SK-N-SH (cell line): ENCODE results near the gene CEP112. TPM values are rescaled to one million over a fixed set of nuclear protein-coding genes. Genes with fewer than 3 reads are reported as not detected.

Source experiments
- CTCF ChIA-PET: fragments of 300-600, 350-600 bp; formaldehyde crosslinking; extraction: SDS; loops from one replicate; lab custom pipeline; 2021; lab: Yijun Ruan, JAX
- POLR2A ChIA-PET: fragments of 350-600 bp; sonication (Branson Sonifier 250); formaldehyde crosslinking; extraction: SDS; loops from one replicate; lab custom pipeline; 2020; ENCODE audit warnings: antibody characterized with exemption, inconsistent platforms; lab: Yijun Ruan, JAX
- DNase-seq: peaks from one replicate; pipeline ENCODE4 v3.0.0; 2012
- H2AFZ ChIP-seq: fragments of 200-600 bp; sonication (generic); 2 replicates; pipeline ENCODE4 v1.8.1; 2016; ENCODE audit warnings: antibody characterized with exemption, mild to moderate bottlenecking, low read depth
- H3F3A ChIP-seq: fragments of 200-600 bp; sonication (generic); replicated peaks from 2 replicates; pipeline ENCODE3; 2016; ENCODE audit warnings: antibody characterized with exemption, mild to moderate bottlenecking; ENCODE audit not compliant: insufficient read depth
- H3K27ac ChIP-seq, 2 experiments: fragments of 200-500 bp in 1 of 2; fragments of 200-600 bp in 1 of 2; sonication (Bioruptor generic) in 1 of 2; sonication (generic), shearing (Covaris generic) in 1 of 2; 2 replicates each; pipeline versions ENCODE4 v1.5.1 to v1.6.1; 2014 to 2016; ENCODE audit warnings: low read depth in 2 of 2, inconsistent platforms in 1 of 2, low read length in 1 of 2, mild to moderate bottlenecking in 1 of 2, mixed read lengths in 1 of 2
- H3K27me3 ChIP-seq: fragments of 200-600 bp; sonication (generic), shearing (Covaris generic); 2 replicates; pipeline ENCODE4 v1.6.1; 2016; ENCODE audit warnings: mixed run types; ENCODE audit not compliant: insufficient read depth
- H3K36me3 ChIP-seq, 2 experiments: fragments of 200-500 bp in 1 of 2; fragments of 200-600 bp in 1 of 2; sonication (Bioruptor generic) in 1 of 2; sonication (generic) in 1 of 2; replicated peaks in 1 of 2; 2 replicates each; pipeline versions ENCODE3 to v1.5.1; 2014 to 2016; ENCODE audit warnings: low read length in 1 of 2, mild to moderate bottlenecking in 1 of 2; ENCODE audit not compliant: insufficient read depth in 2 of 2, control insufficient read depth in 1 of 2
- H3K4me1 ChIP-seq, 2 experiments: fragments of 200-500 bp in 1 of 2; fragments of 200-600 bp in 1 of 2; sonication (Bioruptor generic) in 1 of 2; sonication (generic), shearing (Covaris generic) in 1 of 2; 2 replicates each; pipeline versions ENCODE4 v1.5.1 to v1.6.1; 2014 to 2016; ENCODE audit warnings: low read depth in 1 of 2, low read length in 1 of 2, mixed run types in 1 of 2; ENCODE audit not compliant: insufficient read depth in 2 of 2, control insufficient read depth in 1 of 2
- H3K4me2 ChIP-seq: fragments of 200-600 bp; sonication (generic), shearing (Covaris generic); 2 replicates; pipeline ENCODE4 v1.6.1; 2017; ENCODE audit warnings: mixed run types
- H3K4me3 ChIP-seq, 2 experiments: fragments of 200-500 bp in 1 of 2; fragments of 200-600 bp in 1 of 2; sonication (Bioruptor generic) in 1 of 2; sonication (generic), shearing (Covaris generic) in 1 of 2; 2 replicates each; pipeline versions ENCODE4 v1.5.1 to v1.8.1; 2014 to 2016; ENCODE audit warnings: low read depth in 2 of 2, inconsistent platforms in 1 of 2, low read length in 1 of 2, mild to moderate bottlenecking in 1 of 2, mixed read lengths in 1 of 2, moderate library complexity in 1 of 2
- H3K79me2 ChIP-seq: fragments of 200-600 bp; sonication (generic); 2 replicates; pipeline ENCODE4 v1.8.1; 2017; ENCODE audit warnings: mild to moderate bottlenecking; ENCODE audit not compliant: insufficient read depth
- H3K9ac ChIP-seq: fragments of 200-600 bp; sonication (generic); 2 replicates; pipeline ENCODE4 v1.6.1; 2017; ENCODE audit warnings: mixed run types
- H3K9me2 ChIP-seq: fragments of 200-600 bp; sonication (generic); 2 replicates; pipeline ENCODE4 v1.6.1; 2017; ENCODE audit warnings: mixed run types
- H3K9me3 ChIP-seq: fragments of 200-600 bp; sonication (generic); 2 replicates; pipeline ENCODE4 v1.6.1; 2017; ENCODE audit warnings: mixed run types, mild to moderate bottlenecking, moderate library complexity
- H4K20me1 ChIP-seq: fragments of 200-600 bp; sonication (generic); 2 replicates; pipeline ENCODE4 v1.6.1; 2017; ENCODE audit warnings: mild to moderate bottlenecking, mixed run types; ENCODE audit not compliant: insufficient read depth
- CHD2 ChIP-seq: fragments of 150-350 bp; IDR thresholded peaks from 2 replicates; pipeline ENCODE4 v1.6.1; 2018; ENCODE audit warnings: low read length; ENCODE audit not compliant: partially characterized antibody
- EP300 ChIP-seq, 2 experiments: IDR thresholded peaks; 2 replicates each; pipeline versions ENCODE4 v1.4.0 to v1.6.1; 2012; ENCODE audit warnings: borderline replicate concordance in 1 of 2, low read depth in 1 of 2, low read length in 1 of 2
- EZH2phosphoT487 ChIP-seq: fragments of 200-600 bp; sonication (generic); IDR thresholded peaks from 2 replicates; pipeline ENCODE4 v1.6.1; 2017; ENCODE audit warnings: low read depth, mixed run types, mild to moderate bottlenecking, antibody characterized with exemption, moderate library complexity, borderline replicate concordance
- FOSL2 ChIP-seq: IDR thresholded peaks from 2 replicates; pipeline ENCODE4 v1.4.0; 2012; ENCODE audit warnings: low read depth, mild to moderate bottlenecking, moderate library complexity, borderline replicate concordance
- GABPA ChIP-seq: IDR thresholded peaks from 2 replicates; pipeline ENCODE4 v1.4.0; 2012; ENCODE audit warnings: low read depth, mild to moderate bottlenecking
- JUND ChIP-seq: IDR thresholded peaks from 2 replicates; pipeline ENCODE4 v1.4.0; 2012
- MEF2A ChIP-seq: IDR thresholded peaks from 2 replicates; pipeline ENCODE4 v1.4.0; 2012; ENCODE audit warnings: low read depth, borderline replicate concordance
- MXI1 ChIP-seq: IDR thresholded peaks from 2 replicates; pipeline ENCODE4 v1.6.1; 2012; ENCODE audit warnings: mild to moderate bottlenecking, low read depth, low read length, improper control_type of control experiment
- NRF1 ChIP-seq: IDR thresholded peaks from 2 replicates; pipeline ENCODE4 v1.6.1; 2012; ENCODE audit warnings: low read depth, mild to moderate bottlenecking, low read length
- RAD21 ChIP-seq: IDR thresholded peaks from 2 replicates; pipeline ENCODE4 v1.6.1; 2012; ENCODE audit warnings: mild to moderate bottlenecking, low read length
- RCOR1 ChIP-seq: fragments of 150-350 bp; IDR thresholded peaks from 2 replicates; pipeline ENCODE4 v1.6.1; 2017; ENCODE audit warnings: antibody characterized with exemption, low read length
- RXRA ChIP-seq: IDR thresholded peaks from 2 replicates; pipeline ENCODE4 v1.4.0; 2012; ENCODE audit warnings: low read depth, mild to moderate bottlenecking, borderline replicate concordance
- SIN3A ChIP-seq: IDR thresholded peaks from 2 replicates; pipeline ENCODE4 v1.6.1; 2012; ENCODE audit warnings: low read depth, mild to moderate bottlenecking, low read length, moderate library complexity, borderline replicate concordance
- TAF1 ChIP-seq: IDR thresholded peaks from 2 replicates; pipeline ENCODE4 v1.6.1; 2012; ENCODE audit warnings: low read depth, mild to moderate bottlenecking, low read length, moderate library complexity, borderline replicate concordance
- WGBS: methylation state at CpG from one replicate; pipeline ENCODE4 v1.1.6; 2017; ENCODE audit warnings: low lambda C conversion rate; 5-methylcytosine and 5-hydroxymethylcytosine counted together
- polyA plus RNA-seq, 3 experiments: library from polyadenylated mRNA; depleted of rRNA; stranded (reverse); fragments of >200 nt; gene quantifications; 2 replicates each; pipeline ENCODE4 v1.2.3, GENCODE V29; 2012
- TF ChIP-seq, protein P1 (sequence below): IDR thresholded peaks from 2 replicates; pipeline ENCODE4; 2012
- TF ChIP-seq, protein P2 (sequence below): IDR thresholded peaks from 2 replicates; pipeline ENCODE4 v1.4.0; 2012; ENCODE audit warnings: low read depth
- TF ChIP-seq, protein P3 (sequence below): IDR thresholded peaks from 2 replicates; pipeline ENCODE4 v1.4.0; 2012; ENCODE audit warnings: low read depth, borderline replicate concordance
- TF ChIP-seq, protein P4 (sequence below): fragments of 200-600 bp; sonication (generic); IDR thresholded peaks from 2 replicates; pipeline ENCODE4 v1.6.1; 2017; ENCODE audit warnings: antibody characterized with exemption, mild to moderate bottlenecking, moderate library complexity

CEP112 gene
- polyA plus RNA-seq, 1 of the 3 experiments (the other 2 are of a cell fraction), result 7.9 TPM

DNA sequence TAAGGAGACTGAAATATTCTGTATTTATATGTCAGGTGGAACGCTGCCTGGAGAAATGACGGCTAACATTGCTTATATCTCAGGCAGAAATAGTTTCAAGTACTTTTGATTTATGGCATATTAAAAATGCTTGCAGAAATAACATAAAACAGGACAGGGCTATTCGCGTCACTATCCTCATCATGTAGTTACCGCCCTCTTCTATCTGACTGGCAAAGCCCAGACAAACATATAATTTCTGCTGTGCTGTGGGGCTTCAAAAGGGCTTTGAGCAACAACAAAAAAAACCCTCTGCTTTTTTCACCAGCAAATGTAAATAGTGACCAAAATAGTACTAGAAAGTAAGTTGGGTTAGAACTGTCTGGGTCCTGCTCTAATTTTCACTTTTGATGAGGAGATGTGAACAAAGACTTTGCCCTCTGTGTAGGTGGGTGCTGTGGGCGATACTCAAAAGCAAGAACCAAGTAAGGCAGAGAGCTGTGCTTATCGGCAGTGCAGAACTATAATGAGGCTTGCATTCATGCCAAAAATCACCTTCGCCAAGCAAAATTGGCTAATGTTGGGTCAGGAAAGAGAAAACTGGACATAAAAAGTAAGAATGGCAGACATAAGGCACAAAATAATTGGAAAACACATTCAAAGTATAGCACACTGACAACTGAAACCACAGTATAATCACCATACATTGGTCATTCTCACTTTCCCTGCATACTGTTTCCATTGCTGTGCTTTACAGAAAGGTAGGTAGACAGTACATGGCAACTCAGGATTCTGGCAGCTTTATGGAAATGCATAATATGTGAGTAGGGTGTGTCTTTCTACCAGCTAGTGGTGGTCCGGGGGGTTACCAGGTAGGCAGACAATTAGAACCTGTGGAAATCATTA is 479.3 kb downstream of the CEP112 start:
- H3K36me3 ChIP-seq, result no peaks in the 10 kb centered on the region
- no peaks in the 10 kb centered on the region for H3F3A ChIP-seq
- ChIA-PET POLR2A (no interaction called here), CTCF (interaction anchor here (0.6 to 1.8 kb wide), 2 partner anchors 11 to 16 kb away, joined by 4 to 7 read pairs; no protein-coding TSS in a partner anchor)
- H3K9me2 ChIP-seq, result no peaks in the 10 kb centered on the region
- no peak overlapping the region for H3K4me2 ChIP-seq
- H4K20me1 ChIP-seq, result no peaks in the 10 kb centered on the region
- H3K9me3 ChIP-seq, result no peaks in the 10 kb centered on the region
- no peaks in the 10 kb centered on the region for H3K79me2 ChIP-seq
- no peak for DNase-seq
- no peak overlapping the region for H2AFZ ChIP-seq
- H3K27ac ChIP-seq, result no peak overlapping the region
- no peak for TF ChIP-seq RCOR1
- no peak for TF ChIP-seq CHD2
- TF ChIP-seq EZH2phosphoT487, result no peak
- TF ChIP-seq, protein P1, sequence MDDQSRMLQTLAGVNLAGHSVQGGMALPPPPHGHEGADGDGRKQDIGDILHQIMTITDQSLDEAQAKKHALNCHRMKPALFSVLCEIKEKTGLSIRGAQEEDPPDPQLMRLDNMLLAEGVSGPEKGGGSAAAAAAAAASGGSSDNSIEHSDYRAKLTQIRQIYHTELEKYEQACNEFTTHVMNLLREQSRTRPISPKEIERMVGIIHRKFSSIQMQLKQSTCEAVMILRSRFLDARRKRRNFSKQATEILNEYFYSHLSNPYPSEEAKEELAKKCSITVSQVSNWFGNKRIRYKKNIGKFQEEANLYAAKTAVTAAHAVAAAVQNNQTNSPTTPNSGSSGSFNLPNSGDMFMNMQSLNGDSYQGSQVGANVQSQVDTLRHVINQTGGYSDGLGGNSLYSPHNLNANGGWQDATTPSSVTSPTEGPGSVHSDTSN, result no peak
- TF ChIP-seq NRF1, result no peak
- TF ChIP-seq RAD21, result no peak
- 96% methylated on average over 9 of the region's 9 CpGs for whole genome bisulfite sequencing
- H3K9ac ChIP-seq, result no peak overlapping the region
- no peaks in the 10 kb centered on the region for H3K4me1 ChIP-seq
- no peak overlapping the region for H3K4me3 ChIP-seq
- H3K27me3 ChIP-seq, result no peaks in the 10 kb centered on the region

DNA sequence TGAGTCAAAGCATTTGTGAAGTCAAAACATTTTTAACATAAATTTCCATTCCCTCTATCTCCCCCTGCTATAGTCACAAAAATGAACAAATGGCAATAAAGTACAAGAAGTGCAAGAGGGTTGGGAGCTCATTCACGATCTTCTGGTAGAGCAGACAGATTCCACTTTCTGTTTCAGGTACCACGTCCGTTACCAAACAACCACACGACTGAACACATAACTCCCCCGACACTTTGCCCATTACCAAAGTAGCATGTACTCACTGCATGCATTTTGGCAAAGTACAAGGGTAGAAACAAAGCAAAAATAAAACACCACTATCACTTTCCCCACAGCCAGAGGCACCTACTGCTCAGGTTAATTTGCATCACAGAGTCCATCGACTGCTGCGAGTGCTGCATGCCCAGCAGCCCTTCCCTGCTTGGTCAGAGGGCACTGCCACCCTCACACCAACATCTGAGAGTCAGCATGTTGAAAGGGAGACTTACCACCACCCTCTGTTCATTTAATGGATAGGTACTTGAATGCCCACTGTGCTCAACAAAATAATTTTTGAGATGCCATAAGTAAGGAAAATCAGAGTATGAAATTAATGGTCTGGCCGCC is 480.2 kb downstream of the CEP112 start:
- Histone ChIP-seq H3K4me1 (no peaks in the 10 kb centered on the region), H3K79me2 (no peaks in the 10 kb centered on the region), H3K9me2 (no peaks in the 10 kb centered on the region), H3K27me3 (no peaks in the 10 kb centered on the region), H3K36me3 (no peaks in the 10 kb centered on the region), H4K20me1 (no peaks in the 10 kb centered on the region), H3K4me2 (no peak overlapping the region), H2AFZ (no peak overlapping the region), H3K27ac (no peak overlapping the region), H3K4me3 (no peak overlapping the region), H3K9me3 (no peaks in the 10 kb centered on the region), H3K9ac (no peak overlapping the region), H3F3A (no peaks in the 10 kb centered on the region)
- 88% methylated on average over 8 of the region's 8 CpGs for WGBS
- CTCF ChIA-PET, result interaction anchor here (0.9 kb wide), 1 partner anchor 148 kb away, joined by 3 read pairs; no protein-coding TSS in a partner anchor
- DNase-seq, result no peak
- POLR2A ChIA-PET, result no interaction called here
- no peak for TF ChIP-seq MEF2A
- TF ChIP-seq, protein P2, sequence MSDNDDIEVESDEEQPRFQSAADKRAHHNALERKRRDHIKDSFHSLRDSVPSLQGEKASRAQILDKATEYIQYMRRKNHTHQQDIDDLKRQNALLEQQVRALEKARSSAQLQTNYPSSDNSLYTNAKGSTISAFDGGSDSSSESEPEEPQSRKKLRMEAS, result no peak
- TF ChIP-seq JUND, result no peak
- no peak for TF ChIP-seq TAF1
- no peak for TF ChIP-seq EP300 (IDR thresholded peaks at IDR 0.05; ENCODE audit: borderline replicate concordance in 1 of 2, low read depth in 1 of 2, low read length in 1 of 2)
- no peak for TF ChIP-seq RAD21
- no peak for TF ChIP-seq RXRA
- TF ChIP-seq NRF1, result no peak
- TF ChIP-seq MXI1, result no peak
- no peak for TF ChIP-seq FOSL2
- no peak for TF ChIP-seq GABPA
- TF ChIP-seq, protein P3, sequence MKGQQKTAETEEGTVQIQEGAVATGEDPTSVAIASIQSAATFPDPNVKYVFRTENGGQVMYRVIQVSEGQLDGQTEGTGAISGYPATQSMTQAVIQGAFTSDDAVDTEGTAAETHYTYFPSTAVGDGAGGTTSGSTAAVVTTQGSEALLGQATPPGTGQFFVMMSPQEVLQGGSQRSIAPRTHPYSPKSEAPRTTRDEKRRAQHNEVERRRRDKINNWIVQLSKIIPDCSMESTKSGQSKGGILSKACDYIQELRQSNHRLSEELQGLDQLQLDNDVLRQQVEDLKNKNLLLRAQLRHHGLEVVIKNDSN, result no peak
- TF ChIP-seq SIN3A, result no peak
- TF ChIP-seq, protein P4, sequence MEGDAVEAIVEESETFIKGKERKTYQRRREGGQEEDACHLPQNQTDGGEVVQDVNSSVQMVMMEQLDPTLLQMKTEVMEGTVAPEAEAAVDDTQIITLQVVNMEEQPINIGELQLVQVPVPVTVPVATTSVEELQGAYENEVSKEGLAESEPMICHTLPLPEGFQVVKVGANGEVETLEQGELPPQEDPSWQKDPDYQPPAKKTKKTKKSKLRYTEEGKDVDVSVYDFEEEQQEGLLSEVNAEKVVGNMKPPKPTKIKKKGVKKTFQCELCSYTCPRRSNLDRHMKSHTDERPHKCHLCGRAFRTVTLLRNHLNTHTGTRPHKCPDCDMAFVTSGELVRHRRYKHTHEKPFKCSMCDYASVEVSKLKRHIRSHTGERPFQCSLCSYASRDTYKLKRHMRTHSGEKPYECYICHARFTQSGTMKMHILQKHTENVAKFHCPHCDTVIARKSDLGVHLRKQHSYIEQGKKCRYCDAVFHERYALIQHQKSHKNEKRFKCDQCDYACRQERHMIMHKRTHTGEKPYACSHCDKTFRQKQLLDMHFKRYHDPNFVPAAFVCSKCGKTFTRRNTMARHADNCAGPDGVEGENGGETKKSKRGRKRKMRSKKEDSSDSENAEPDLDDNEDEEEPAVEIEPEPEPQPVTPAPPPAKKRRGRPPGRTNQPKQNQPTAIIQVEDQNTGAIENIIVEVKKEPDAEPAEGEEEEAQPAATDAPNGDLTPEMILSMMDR, result no peak
